WTC11 (cell line): ENCODE measurements around the gene DPP7. TPM values are rescaled to one million over a fixed set of nuclear protein-coding genes. Genes with fewer than 3 reads are reported as not detected.

Experiments
- ATAC-seq: fragments of 200-7000 bp; cut with Tn5 transposase; 2 replicates; pipeline ENCODE4 v1.10.0; 2021; ENCODE audit warnings: mild to moderate bottlenecking, moderate library complexity
- CTCF ChIA-PET: fragments of 300-600 bp; sonication (Branson Sonifier 250); formaldehyde crosslinking; loops from one replicate; lab custom pipeline; 2021; ENCODE audit warnings: antibody characterized with exemption; lab: Charles Lee
- POLR2A ChIA-PET: fragments of 350-600 bp; sonication (Branson Sonifier 250); formaldehyde crosslinking; loops from one replicate; lab custom pipeline; 2021; ENCODE audit warnings: antibody characterized with exemption; lab: Charles Lee
- DNase-seq: peaks from one replicate; pipeline ENCODE4 v3.0.0; 2021; ENCODE audit warnings: low spot score
- H3K27ac Mint-ChIP-seq: 2 replicates; pipeline ENCODE4 v1.8.0; 2021; ENCODE audit warnings: mixed read lengths
- H3K27me3 Mint-ChIP-seq: 2 replicates; pipeline ENCODE4 v1.8.0; 2021; ENCODE audit warnings: low read depth, mild to moderate bottlenecking, moderate library complexity, mixed read lengths
- H3K36me3 Mint-ChIP-seq: 2 replicates; pipeline ENCODE4 v1.8.0; 2021; ENCODE audit warnings: mixed read lengths
- H3K4me1 Mint-ChIP-seq: 2 replicates; pipeline ENCODE4 v1.8.0; 2022; ENCODE audit warnings: mixed read lengths
- H3K4me3 Mint-ChIP-seq: 2 replicates; pipeline ENCODE4 v1.8.0; 2021; ENCODE audit warnings: mild to moderate bottlenecking, moderate library complexity, mixed read lengths
- H3K9me3 Mint-ChIP-seq: 2 replicates; pipeline ENCODE4 v1.8.0; 2021; ENCODE audit warnings: mixed read lengths
- CBFB ChIP-seq: sonication (generic); formaldehyde crosslinking; IDR thresholded peaks from 2 replicates; pipeline ENCODE4 v1.8.1; 2022; ENCODE audit warnings: mild to moderate bottlenecking, low read depth, missing genetic modification reagents
- CTCF ChIP-seq: fragments of 200-600 bp; IDR thresholded peaks from 2 replicates; pipeline ENCODE4 v1.8.0; 2022; ENCODE audit warnings: antibody characterized with exemption
- E2F5 ChIP-seq: sonication (generic); formaldehyde crosslinking; IDR thresholded peaks from 2 replicates; pipeline ENCODE4 v1.8.1; 2022; ENCODE audit warnings: mild to moderate bottlenecking, moderate library complexity, missing genetic modification reagents
- FOXK1 ChIP-seq: sonication (generic); formaldehyde crosslinking; IDR thresholded peaks from 2 replicates; pipeline ENCODE4 v1.8.0; 2022; ENCODE audit warnings: mild to moderate bottlenecking, moderate library complexity, missing genetic modification reagents
- HMGXB4 ChIP-seq: sonication (generic); formaldehyde crosslinking; IDR thresholded peaks from 2 replicates; pipeline ENCODE4 v1.8.1; 2023; ENCODE audit warnings: mild to moderate bottlenecking, moderate library complexity, missing genetic modification reagents
- IRF2 ChIP-seq: sonication (generic); formaldehyde crosslinking; IDR thresholded peaks from 2 replicates; pipeline ENCODE4 v1.8.0; 2022; ENCODE audit warnings: low read depth, missing genetic modification reagents, borderline replicate concordance
- MAX ChIP-seq: sonication (generic); formaldehyde crosslinking; IDR thresholded peaks from 2 replicates; pipeline ENCODE4 v1.8.0; 2022; ENCODE audit warnings: mild to moderate bottlenecking, missing genetic modification reagents
- MYBL2 ChIP-seq: sonication (generic); formaldehyde crosslinking; IDR thresholded peaks from 2 replicates; pipeline ENCODE4 v1.8.1; 2023; ENCODE audit warnings: mild to moderate bottlenecking, moderate library complexity, missing genetic modification reagents
- NFE2L1 ChIP-seq: sonication (generic); formaldehyde crosslinking; IDR thresholded peaks from 2 replicates; pipeline ENCODE4 v1.8.1; 2023; ENCODE audit warnings: missing genetic modification reagents
- TEAD1 ChIP-seq: sonication (generic); formaldehyde crosslinking; IDR thresholded peaks from 2 replicates; pipeline ENCODE4 v1.8.0; 2022; ENCODE audit warnings: mild to moderate bottlenecking, missing genetic modification reagents
- TEAD4 ChIP-seq: sonication (generic); formaldehyde crosslinking; IDR thresholded peaks from 2 replicates; pipeline ENCODE4 v1.8.0; 2022; ENCODE audit warnings: mild to moderate bottlenecking, missing genetic modification reagents
- ZBTB21 ChIP-seq: sonication (generic); formaldehyde crosslinking; IDR thresholded peaks from 2 replicates; pipeline ENCODE4 v1.8.1; 2023; ENCODE audit warnings: mild to moderate bottlenecking, missing genetic modification reagents, borderline replicate concordance
- ZMAT4 ChIP-seq: fragments of 250-450 bp; sonication (Bioruptor Pico); IDR thresholded peaks from 2 replicates; pipeline ENCODE4 v1.9.0; 2021; ENCODE audit warnings: mild to moderate bottlenecking
- ZNF232 ChIP-seq: sonication (generic); formaldehyde crosslinking; IDR thresholded peaks from 2 replicates; pipeline ENCODE4 v1.8.0; 2022; ENCODE audit warnings: mild to moderate bottlenecking, missing genetic modification reagents
- ZNF512 ChIP-seq: sonication (generic); formaldehyde crosslinking; IDR thresholded peaks from 2 replicates; pipeline ENCODE4 v1.8.1; 2022; ENCODE audit warnings: missing genetic modification reagents, borderline replicate concordance
- ZNF671 ChIP-seq: fragments of 250-450 bp; sonication (Bioruptor Pico); IDR thresholded peaks from 2 replicates; pipeline ENCODE4 v1.8.0; 2021; ENCODE audit warnings: mild to moderate bottlenecking
- total RNA-seq: library from RNA; stranded (reverse); gene quantifications from 3 replicates; pipeline ENCODE4 v1.2.3, GENCODE V29; 2021

DPP7 gene
- total RNA-seq, 1 experiment from 2014 or later: 38.9 TPM

GRCh38 chr9:137066096-137066861 is 48.3 kb downstream of the DPP7 start:
- no peak for TF ChIP-seq E2F5
- no peak for TF ChIP-seq ZMAT4 (CRISPR knock-in tag)

GRCh38 chr9:137065336-137065967 is 49.1 kb downstream of the DPP7 start:
- Mint-ChIP-seq H3K4me3 (no peak overlapping the region), H3K27me3 (peaks cover 6% of the 10 kb centered on the region), H3K36me3 (peaks cover 3% of the 10 kb centered on the region), H3K4me1 (peaks cover 12% of the 10 kb centered on the region), H3K27ac (peak overlapping the region; percentile 60), H3K9me3 (no peaks in the 10 kb centered on the region)
- POLR2A ChIA-PET: interaction anchor here (0.9 to 1.0 kb wide), 2 partner anchors 19 to 21 kb away, joined by 3 read pairs; partner anchors contain the start of gene MAN1B1
- ATAC-seq (no peak), DNase-seq (no peak)
- TF ChIP-seq TEAD1 (CRISPR knock-in tag) (no peak), MYBL2 (no peak), ZNF512 (CRISPR knock-in tag) (no peak), IRF2 (CRISPR knock-in tag) (no peak), ZNF232 (CRISPR knock-in tag) (no peak), ZBTB21 (no peak), CBFB (CRISPR knock-in tag) (no peak), FOXK1 (CRISPR knock-in tag) (no peak)
- TF ChIP-seq, all 79 proteins: peak for 0
- CTCF ChIA-PET: interaction anchor here (1.2 to 10.4 kb wide), 11 partner anchors 9 to 187 kb away, joined by 3 to 240 read pairs (median 12); partner anchors contain the start of genes ENTPD2, MAN1B1, NPDC1 and RNF208

More at GRCh38 chr9:137066096-137066861, 48.3 kb downstream of the DPP7 start:
- Mint-ChIP-seq H3K9me3 (no peaks in the 10 kb centered on the region), H3K4me3 (no peak overlapping the region), H3K27ac (no peak overlapping the region), H3K36me3 (peaks cover 3% of the 10 kb centered on the region), H3K4me1 (peaks cover 17% of the 10 kb centered on the region), H3K27me3 (peaks cover 3% of the 10 kb centered on the region; the same call in 1 of the 2 replicates)
- ChIA-PET CTCF (interaction anchor here (0.7 to 10.4 kb wide), 10 partner anchors 10 to 171 kb away, joined by 3 to 240 read pairs (median 20); partner anchors contain the start of genes ENTPD2, MAN1B1 and SSNA1), POLR2A (interaction anchor here (0.9 to 1.0 kb wide), 2 partner anchors 20 to 21 kb away, joined by 3 read pairs; partner anchors contain the start of gene MAN1B1)
- ATAC-seq: no peak
- no peak for DNase-seq

GRCh38 chr9:137064880-137065164 is 49.7 kb downstream of the DPP7 start:
- no peak overlapping the region for H3K4me3 Mint-ChIP-seq
- ATAC-seq: no peak
- peaks cover 6% of the 10 kb centered on the region for H3K27me3 Mint-ChIP-seq
- no peak for TF ChIP-seq ZNF671
- no peak for DNase-seq
- H3K4me1 Mint-ChIP-seq: peaks cover 12% of the 10 kb centered on the region
- H3K36me3 Mint-ChIP-seq: peaks cover 3% of the 10 kb centered on the region
- no peaks in the 10 kb centered on the region for H3K9me3 Mint-ChIP-seq
- CTCF ChIA-PET: interaction anchor here (1.1 to 10.4 kb wide), 23 partner anchors 8 to 307 kb away, joined by 3 to 240 read pairs (median 9); partner anchors contain the start of genes ENTPD2, LCN8, MAN1B1 and NPDC1
- POLR2A ChIA-PET: no interaction called here
- H3K27ac Mint-ChIP-seq: no peak overlapping the region

GRCh38 chr9:137064027-137064879 is 50.3 kb downstream of the DPP7 start:
- Mint-ChIP-seq H3K9me3 (no peaks in the 10 kb centered on the region), H3K36me3 (peaks cover 3% of the 10 kb centered on the region), H3K4me1 (peaks cover 12% of the 10 kb centered on the region), H3K4me3 (no peak overlapping the region), H3K27me3 (peaks cover 6% of the 10 kb centered on the region), H3K27ac (no peak overlapping the region)
- peak; percentile 84 for DNase-seq
- peak; percentile 51 for ATAC-seq
- ChIA-PET POLR2A (interaction anchor here (0.6 kb wide), 1 partner anchor 219 kb away, joined by 7 read pairs; no protein-coding TSS in a partner anchor), CTCF (interaction anchor here (0.5 to 10.4 kb wide), 59 partner anchors 8 to 737 kb away, joined by 3 to 240 read pairs (median 5); partner anchors contain the start of genes ENTPD2, FUT7, GPSM1 and LCN8)
- no peak for TF ChIP-seq TEAD4 (CRISPR knock-in tag)
- no peak for TF ChIP-seq TEAD1 (CRISPR knock-in tag)
- no peak for TF ChIP-seq NFE2L1 (CRISPR knock-in tag)
- TF ChIP-seq HMGXB4 (CRISPR knock-in tag): peak; percentile 68
- TF ChIP-seq MAX (CRISPR knock-in tag): peak; percentile 64
- TF ChIP-seq CTCF: peak; percentile 99
